Rectal smooth muscle tissue (tissue), 1 donor: Measurements from ENCODE around the gene SORCS3.
"Not testable (repeated sequence)": the region's sequence is repeated elsewhere in the genome, so short reads cannot be mapped to it uniquely, and the experiment has no call there.

Source experiments
- H3K27ac ChIP-seq: one replicate; pipeline ENCODE4 v1.7.0; 2013; ENCODE audit warnings: low read depth, low read length, inconsistent platforms
- H3K27me3 ChIP-seq: one replicate; pipeline ENCODE4 v1.7.0; 2013; ENCODE audit warnings: low read length; ENCODE audit not compliant: control insufficient read depth, insufficient read depth
- H3K36me3 ChIP-seq: one replicate; pipeline ENCODE4 v1.7.0; 2013; ENCODE audit warnings: low read length; ENCODE audit not compliant: control insufficient read depth, insufficient read depth
- H3K4me1 ChIP-seq: one replicate; pipeline ENCODE4 v1.7.0; 2013; ENCODE audit warnings: low read length; ENCODE audit not compliant: control insufficient read depth, insufficient read depth
- H3K4me3 ChIP-seq: one replicate; pipeline ENCODE4 v1.7.0; 2013; ENCODE audit warnings: low read length
- H3K9ac ChIP-seq: one replicate; pipeline ENCODE4 v1.7.0; 2013; ENCODE audit warnings: low read length

SORCS3 gene

DNA sequence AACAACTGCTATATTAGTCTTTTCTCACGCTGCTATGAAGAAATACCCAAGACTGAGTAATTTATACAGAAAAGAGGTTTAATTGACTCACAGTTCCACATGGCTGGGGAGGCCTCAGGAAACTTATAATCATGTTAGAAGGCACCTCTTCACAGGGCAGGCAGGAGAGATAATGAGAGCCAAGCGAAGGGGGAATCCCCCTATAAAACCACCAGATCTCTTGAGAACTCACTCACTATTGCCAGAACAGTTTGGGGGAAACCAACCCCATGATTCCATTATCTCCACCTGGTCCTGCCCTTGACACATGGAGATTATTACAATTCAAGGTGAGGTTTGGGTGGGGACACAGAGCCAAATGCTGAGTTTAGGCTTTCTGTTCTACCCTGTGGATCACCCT lies 89.5 kb downstream of the SORCS3 start:
- H3K4me1 ChIP-seq, H3K9ac ChIP-seq, H3K36me3 ChIP-seq, H3K27me3 ChIP-seq, H3K27ac ChIP-seq, H3K4me3 ChIP-seq: not testable (repeated sequence)

DNA sequence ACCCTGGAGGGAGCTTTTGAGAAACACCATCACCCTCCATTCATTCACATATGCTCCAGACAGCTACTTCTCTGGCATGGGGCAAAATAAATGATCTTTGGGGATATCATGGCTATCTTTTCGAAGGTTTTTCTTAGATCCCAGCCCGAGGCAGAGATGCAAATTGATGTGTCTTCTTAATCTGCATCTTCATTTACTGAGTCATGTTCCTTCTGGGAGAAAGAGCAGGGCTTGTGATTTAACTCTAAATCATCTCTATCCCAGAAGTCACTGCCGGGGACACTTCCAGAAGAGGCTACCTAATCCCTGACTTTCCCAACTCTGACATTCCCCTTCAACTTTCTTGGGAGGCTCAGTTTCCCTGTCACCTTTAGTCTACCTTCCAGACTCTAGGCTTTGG lies 90.1 kb downstream of the SORCS3 start:
- Histone ChIP-seq H3K4me1 (no peaks in the 10 kb centered on the region), H3K4me3 (no peak overlapping the region), H3K36me3 (no peaks in the 10 kb centered on the region), H3K27me3 (no peaks in the 10 kb centered on the region), H3K27ac (no peak overlapping the region), H3K9ac (no peak overlapping the region)

DNA sequence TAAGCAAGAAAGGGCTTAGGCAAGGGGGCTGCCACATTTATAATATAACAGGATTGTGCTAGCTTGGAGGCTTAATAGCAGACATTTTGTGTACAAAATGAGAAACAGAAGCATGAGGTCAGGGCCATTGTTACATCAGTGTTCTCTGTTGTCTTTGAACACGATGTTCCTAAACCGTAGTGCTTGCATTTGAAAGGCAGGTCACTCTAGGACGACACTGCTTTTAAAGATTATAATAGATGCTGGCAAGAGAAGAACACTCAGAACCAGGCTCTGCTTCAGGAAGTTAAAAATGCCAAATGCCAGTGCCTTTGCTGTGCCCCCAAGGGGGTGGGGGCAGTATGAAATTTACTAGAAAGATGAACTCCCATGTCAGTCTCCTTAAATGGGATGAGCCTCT lies 91.1 kb downstream of the SORCS3 start:
- Histone ChIP-seq H3K4me1 (no peaks in the 10 kb centered on the region), H3K36me3 (no peaks in the 10 kb centered on the region), H3K27me3 (no peaks in the 10 kb centered on the region), H3K4me3 (no peak overlapping the region), H3K9ac (no peak overlapping the region), H3K27ac (no peak overlapping the region)

DNA sequence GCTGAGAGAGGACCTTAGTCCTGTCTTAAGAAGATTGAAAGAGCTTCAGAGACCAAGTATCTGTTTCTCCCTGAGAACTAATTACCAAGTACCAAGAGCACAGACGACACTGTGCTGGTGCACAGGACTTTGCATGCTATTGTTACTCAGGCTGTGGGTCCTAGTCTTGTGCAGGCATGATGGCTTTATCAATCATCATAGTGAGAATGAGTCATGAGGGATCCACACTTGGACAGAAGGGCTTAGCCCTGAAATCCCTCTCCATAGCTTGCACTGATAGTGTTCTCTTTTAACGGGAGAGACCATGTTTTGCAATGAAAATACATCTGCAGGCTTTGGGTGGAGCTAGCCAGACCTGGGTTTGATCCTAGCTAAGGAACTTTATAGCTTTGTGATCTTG lies 93.3 kb downstream of the SORCS3 start:
- Histone ChIP-seq H3K27ac (no peak overlapping the region), H3K36me3 (no peaks in the 10 kb centered on the region), H3K9ac (no peak overlapping the region), H3K4me3 (no peak overlapping the region), H3K4me1 (no peaks in the 10 kb centered on the region), H3K27me3 (no peaks in the 10 kb centered on the region)

DNA sequence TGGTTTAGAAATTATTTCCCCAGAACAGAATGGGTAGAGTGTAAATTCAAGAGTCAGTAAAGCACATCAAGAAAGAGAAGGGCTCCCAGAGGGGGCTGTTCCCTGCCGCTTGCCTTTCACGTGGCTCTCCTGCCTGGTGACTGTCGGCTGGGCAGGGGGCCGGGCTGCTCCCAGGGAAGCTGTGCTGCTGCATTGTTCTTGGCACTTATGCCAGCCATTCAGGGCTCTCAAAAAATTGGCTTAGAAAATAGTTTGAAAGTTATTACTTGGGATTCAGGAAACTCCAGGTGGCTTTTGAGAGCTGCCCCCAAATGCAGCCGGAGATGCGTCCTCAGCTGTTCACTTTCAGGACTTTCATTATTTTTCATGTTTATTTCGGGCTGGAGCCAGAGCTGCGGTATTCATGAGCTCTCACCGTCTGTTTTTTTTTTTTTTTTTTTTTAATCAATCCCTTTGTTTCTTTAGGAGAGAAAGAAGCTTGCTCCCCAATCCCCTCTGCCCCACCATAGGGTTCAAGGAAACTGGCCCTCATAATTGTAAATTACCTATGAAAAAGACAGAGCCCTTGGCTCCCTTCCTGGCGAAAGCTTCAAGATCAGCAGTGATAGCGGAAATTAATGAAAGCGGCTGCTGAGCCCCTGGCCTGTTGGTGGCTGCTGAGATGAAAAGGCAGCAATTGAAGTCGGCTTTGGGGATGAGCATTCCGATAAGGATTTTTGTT lies 94.1 kb downstream of the SORCS3 start:
- no peak overlapping the region for H3K4me3 ChIP-seq
- H3K9ac ChIP-seq, result no peak overlapping the region
- H3K27me3 ChIP-seq, result no peaks in the 10 kb centered on the region
- no peak overlapping the region for H3K27ac ChIP-seq
- H3K4me1 ChIP-seq, result no peaks in the 10 kb centered on the region
- H3K36me3 ChIP-seq, result no peaks in the 10 kb centered on the region

DNA sequence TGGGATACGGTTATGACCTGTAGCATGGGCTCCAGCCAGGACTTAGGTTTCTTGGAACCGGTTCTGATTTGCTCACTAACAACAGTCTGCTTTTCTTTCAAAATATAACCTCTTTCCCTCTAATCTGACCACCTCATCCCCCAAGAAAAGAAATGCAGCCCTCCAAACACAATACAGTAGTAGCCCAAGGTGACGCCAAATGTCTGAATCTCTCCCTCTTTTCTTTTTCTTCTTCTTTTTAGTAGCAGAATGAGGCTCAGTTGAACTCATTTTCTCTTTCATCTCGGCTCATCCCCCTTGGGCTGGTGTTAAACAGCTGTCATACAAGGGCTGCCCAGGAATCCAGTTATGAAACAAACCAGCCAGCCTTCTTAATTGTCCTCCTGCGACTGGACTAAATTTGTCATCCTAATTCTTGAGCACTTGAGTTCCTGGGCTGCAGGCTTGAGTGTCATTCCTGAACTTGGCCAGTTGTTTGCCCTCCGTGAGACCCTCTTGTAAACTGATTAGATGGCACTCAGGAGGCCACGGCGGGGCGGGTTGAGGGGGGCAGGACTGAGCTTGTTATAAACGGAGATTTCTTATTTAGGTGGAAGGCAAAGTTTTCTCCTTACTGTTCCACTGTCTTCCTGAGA lies 94.8 kb downstream of the SORCS3 start:
- Histone ChIP-seq H3K36me3 (no peaks in the 10 kb centered on the region), H3K27me3 (no peaks in the 10 kb centered on the region), H3K4me3 (no peak overlapping the region), H3K9ac (no peak overlapping the region), H3K4me1 (no peaks in the 10 kb centered on the region), H3K27ac (no peak overlapping the region)

DNA sequence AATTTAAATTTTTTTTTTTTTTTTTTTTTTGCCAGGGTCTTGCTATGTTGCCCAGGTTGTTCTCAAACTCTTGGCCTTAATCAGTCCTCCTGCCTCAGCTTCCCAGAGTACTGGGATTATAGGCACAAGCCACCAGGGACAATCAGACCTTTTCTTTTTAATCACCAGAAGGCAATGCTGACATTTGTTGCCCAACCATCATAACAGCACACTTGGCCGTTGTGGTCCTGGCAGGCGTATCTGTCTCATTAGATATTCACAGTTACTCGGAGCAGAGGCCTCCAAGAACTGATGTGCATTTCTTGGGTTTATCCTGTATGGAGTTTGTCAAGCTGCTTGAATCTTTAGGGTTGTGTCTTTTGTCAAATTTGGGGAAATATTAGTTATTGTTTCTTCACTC lies 100.0 kb downstream of the SORCS3 start:
- no peak overlapping the region for H3K27ac ChIP-seq

DNA sequence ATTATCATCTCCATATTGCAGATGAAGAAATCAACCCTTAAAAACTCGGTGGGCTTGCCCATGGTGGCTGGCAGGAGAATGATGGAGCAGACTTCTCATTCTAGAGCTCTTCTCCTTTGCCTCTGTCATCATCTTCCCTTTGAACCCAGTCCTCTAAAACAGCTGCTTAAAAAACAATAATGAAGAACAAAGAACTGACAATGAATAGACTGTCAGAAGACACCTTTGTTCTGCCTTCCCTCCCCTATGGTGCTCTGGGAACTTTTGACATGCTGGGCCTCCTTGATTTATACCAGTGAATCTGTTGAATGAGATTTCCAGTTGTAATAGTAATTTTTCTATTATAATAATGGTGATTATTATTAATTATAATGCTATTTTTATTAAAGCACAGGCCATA lies 103.0 kb downstream of the SORCS3 start:
- H3K9ac ChIP-seq, result no peak overlapping the region
- no peak overlapping the region for H3K4me3 ChIP-seq
- no peaks in the 10 kb centered on the region for H3K36me3 ChIP-seq
- H3K27ac ChIP-seq, result no peak overlapping the region
- H3K4me1 ChIP-seq, result no peaks in the 10 kb centered on the region
- H3K27me3 ChIP-seq, result no peaks in the 10 kb centered on the region

More for the DNA sequence above, 100.0 kb downstream of the SORCS3 start:
- no peak overlapping the region for H3K4me3 ChIP-seq
- H3K9ac ChIP-seq, result no peak overlapping the region
- H3K27me3 ChIP-seq, result no peaks in the 10 kb centered on the region
- H3K4me1 ChIP-seq, result no peaks in the 10 kb centered on the region
- no peaks in the 10 kb centered on the region for H3K36me3 ChIP-seq

DNA sequence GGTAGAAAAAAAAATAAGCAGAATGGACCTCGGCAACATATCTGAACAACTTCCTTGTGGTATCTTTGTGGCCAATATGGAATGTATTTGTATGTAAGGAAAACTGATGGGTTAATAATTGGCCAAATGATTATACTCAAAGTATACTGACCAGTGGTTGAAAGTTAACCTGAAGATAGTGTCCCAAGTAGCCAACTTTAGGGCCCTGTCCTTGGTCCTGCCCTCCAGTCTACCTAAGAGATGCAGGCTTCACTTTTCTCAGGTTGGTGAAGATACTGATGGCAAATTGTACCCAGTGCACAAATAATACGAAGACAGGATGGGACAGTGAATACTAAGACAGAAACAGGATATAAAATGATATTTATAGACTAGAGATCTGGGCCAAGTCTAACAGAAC lies 109.2 kb downstream of the SORCS3 start:
- Histone ChIP-seq H3K27me3 (no peaks in the 10 kb centered on the region), H3K4me3 (no peak overlapping the region), H3K36me3 (no peaks in the 10 kb centered on the region), H3K27ac (no peak overlapping the region), H3K9ac (no peak overlapping the region), H3K4me1 (no peaks in the 10 kb centered on the region)

DNA sequence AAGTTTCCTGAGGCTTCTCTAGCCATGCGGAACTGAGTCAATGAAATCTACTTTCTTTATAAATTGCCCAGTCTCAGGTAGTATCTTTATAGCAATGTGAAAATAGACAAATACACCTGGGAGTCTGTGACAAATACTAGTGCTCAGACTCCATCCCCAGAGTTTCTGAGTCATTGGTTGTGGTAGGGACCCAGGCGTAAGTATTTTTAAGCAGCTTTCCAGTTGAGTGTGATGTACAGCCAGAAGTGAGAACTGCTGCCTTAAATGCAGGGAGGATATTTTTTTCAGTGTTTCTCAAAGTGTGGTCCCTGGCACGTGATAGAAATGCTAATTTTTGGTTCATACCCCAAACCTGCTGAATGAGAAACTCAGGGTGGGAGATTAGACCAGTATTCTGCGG lies 121.7 kb downstream of the SORCS3 start:
- Histone ChIP-seq H3K27ac (no peak overlapping the region), H3K4me3 (no peak overlapping the region), H3K27me3 (no peaks in the 10 kb centered on the region), H3K36me3 (no peaks in the 10 kb centered on the region), H3K9ac (no peak overlapping the region), H3K4me1 (no peaks in the 10 kb centered on the region)

DNA sequence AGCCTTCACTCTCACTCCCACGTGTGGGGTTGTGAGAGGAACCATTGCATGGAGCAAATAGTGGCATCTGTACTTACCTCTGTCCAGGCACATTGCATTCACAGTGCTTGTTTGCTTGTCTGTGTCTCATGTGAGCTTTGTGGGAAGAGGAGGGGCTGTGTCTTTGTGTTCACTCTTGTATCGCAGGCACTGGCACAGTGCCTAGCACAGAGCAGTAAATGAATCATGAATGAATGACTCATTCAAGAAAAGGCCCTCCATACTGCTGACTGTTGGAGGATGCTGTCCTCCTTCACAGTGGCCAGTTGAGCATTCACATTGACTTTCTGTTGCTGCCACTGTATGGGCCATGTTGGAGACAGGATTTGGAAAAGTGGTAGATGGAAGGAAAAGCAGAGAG lies 125.3 kb downstream of the SORCS3 start:
- Histone ChIP-seq H3K27me3 (no peaks in the 10 kb centered on the region), H3K27ac (no peak overlapping the region), H3K4me3 (no peak overlapping the region), H3K4me1 (no peaks in the 10 kb centered on the region), H3K9ac (no peak overlapping the region), H3K36me3 (no peaks in the 10 kb centered on the region)

DNA sequence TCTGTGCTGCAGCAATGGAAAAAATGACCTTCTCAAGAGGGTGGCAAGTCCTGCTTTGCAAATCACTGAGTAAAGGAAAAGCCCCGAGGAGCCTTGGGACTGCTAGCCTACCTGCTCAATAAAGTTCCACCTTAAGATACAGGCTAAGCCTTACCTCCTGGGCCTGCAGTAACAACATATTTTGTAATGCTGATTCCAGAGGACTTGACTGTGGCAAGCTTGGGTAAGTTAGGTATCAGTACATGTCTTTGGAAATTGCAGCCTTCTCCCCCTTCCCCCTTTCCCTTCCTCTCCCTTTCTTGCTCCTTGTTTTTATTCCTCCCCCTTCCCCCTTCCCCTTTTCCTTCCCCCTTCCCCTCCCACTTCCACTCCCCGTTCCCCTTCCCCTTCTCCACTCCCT lies 126.2 kb downstream of the SORCS3 start:
- Histone ChIP-seq H3K4me1 (no peaks in the 10 kb centered on the region), H3K27ac (no peak overlapping the region), H3K4me3 (no peak overlapping the region), H3K36me3 (no peaks in the 10 kb centered on the region), H3K9ac (no peak overlapping the region), H3K27me3 (no peaks in the 10 kb centered on the region)

DNA sequence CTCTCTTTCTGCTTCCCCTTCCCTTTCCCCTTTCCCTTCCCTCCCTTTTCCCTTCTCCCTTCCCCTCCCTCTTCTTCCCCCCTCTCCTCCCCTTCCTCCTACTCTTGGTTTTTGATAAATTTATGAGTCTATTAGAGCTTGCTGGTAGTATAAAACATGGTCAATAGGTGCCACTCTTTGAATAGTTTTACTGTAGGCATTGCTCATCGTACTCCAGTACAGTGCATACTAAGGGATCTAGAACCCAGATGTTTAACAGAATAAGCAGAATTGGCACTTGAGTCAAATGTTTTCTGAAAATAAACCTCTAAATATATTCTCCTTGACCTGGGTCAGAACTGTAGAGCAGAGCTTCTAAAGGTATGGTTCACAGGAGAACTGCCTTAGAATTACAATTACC lies 126.7 kb downstream of the SORCS3 start:
- Histone ChIP-seq H3K4me3 (no peak overlapping the region), H3K4me1 (no peaks in the 10 kb centered on the region), H3K27ac (no peak overlapping the region), H3K27me3 (no peaks in the 10 kb centered on the region), H3K9ac (no peak overlapping the region), H3K36me3 (no peaks in the 10 kb centered on the region)
